ENCODE measurements around the gene C9orf78. TPM values are rescaled to one million over a fixed set of nuclear protein-coding genes. Genes with fewer than 3 reads are reported as not detected.

C9orf78 gene
- total and polyA plus RNA-seq, 2 of the 8 experiments (the other 6 are each of a cell fraction or from before 2014, with no cell fraction given): 17.4 to 40.6 TPM

DNA sequence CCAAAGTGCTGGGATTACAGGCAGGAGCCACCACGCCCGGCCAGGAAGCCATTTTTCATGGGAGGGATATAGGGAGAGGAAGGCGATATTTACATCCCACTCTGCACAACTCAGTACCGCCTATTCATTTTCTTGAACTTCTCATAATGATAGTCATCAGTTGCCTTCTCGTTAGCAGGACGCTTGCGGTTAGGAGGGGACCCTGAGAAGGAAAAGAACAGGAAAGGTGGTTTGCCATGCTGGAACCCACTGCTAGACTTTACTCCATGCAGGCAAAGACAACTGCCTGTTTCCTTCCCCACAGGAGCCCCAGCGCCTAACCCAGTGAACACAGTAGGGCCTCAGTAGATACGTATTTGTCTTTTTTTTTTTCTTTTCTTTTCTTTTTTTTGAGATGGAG is 7.0 kb downstream of the C9orf78 start:
- Histone ChIP-seq H4K20me1 (replicated peaks in 1 of 2; ENCODE audit: control insufficient read depth in 1 of 2, insufficient read depth in 2 of 2, low read length in 2 of 2) (peaks cover 1 to 2% of the 10 kb centered on the region in 2 experiments), H2BK12ac (ENCODE audit: low read depth, low read length) (no peak overlapping the region), H2BK15ac (ENCODE audit: low read length) (no peak overlapping the region), H3K56ac (replicated peaks; ENCODE audit: insufficient read length, low read depth, low read length) (no peak overlapping the region), H3K4me1 (replicated peaks in 1 of 4; ENCODE audit: control insufficient read depth in 3 of 4, insufficient read depth in 4 of 4, low read length in 3 of 4) (peaks cover 0 to 2% (median 0%) of the 10 kb centered on the region in 4 experiments; a peak in 3 of 7 replicates), H3K79me2 (ENCODE audit: control insufficient read depth in 1 of 2, insufficient read depth in 2 of 2, low read length in 2 of 2) (peaks cover 0 to 2% of the 10 kb centered on the region in 2 experiments; a peak in 2 of 4 replicates), H3K18ac (ENCODE audit: extremely low read depth, low read length) (no peak overlapping the region), H4K5ac (ENCODE audit: insufficient read length, low read depth, low read length) (no peak overlapping the region), H3K36me3 (ENCODE audit: control insufficient read depth in 2 of 4, insufficient read depth in 4 of 4, low read length in 3 of 4) (peaks cover 15 to 37% (median 29%) of the 10 kb centered on the region in 4 experiments; a peak in 7 of 8 replicates), H3K9ac (replicated peaks in 1 of 4; ENCODE audit: extremely low read depth in 1 of 4, low read depth in 3 of 4, low read length in 3 of 4) (no peak overlapping the region), H3K4me2 (ENCODE audit: insufficient read depth in 1 of 2, low read depth in 2 of 2, low read length in 2 of 2) (no peak overlapping the region), H3K27ac (ENCODE audit: low read depth, low read length) (no peak overlapping the region), H3K23ac (ENCODE audit: insufficient read length) (no peak overlapping the region), H2AFZ (ENCODE audit: low read length) (no peak overlapping the region), H3K27me3 (replicated peaks in 1 of 4; ENCODE audit: control insufficient read depth in 3 of 4, extremely low read depth in 1 of 4, insufficient read depth in 3 of 4, low read length in 3 of 4) (no peaks in the 10 kb centered on the region; a peak in 1 of 7 replicates), H3K14ac (ENCODE audit: insufficient read length) (no peak overlapping the region), H3K4ac (replicated peaks; ENCODE audit: insufficient read length, low read depth, low read length) (no peak overlapping the region), H2AK5ac (ENCODE audit: low read depth, low read length) (no peak overlapping the region), H2BK5ac (ENCODE audit: low read depth, low read length) (no peak overlapping the region), H3K23me2 (ENCODE audit: low read depth, low read length) (peaks cover 1% of the 10 kb centered on the region; the same call in 1 of the 2 replicates), H3K9me3 (ENCODE audit: insufficient read depth in 2 of 2, low read depth in 1 of 2, low read length in 1 of 2) (no peaks in the 10 kb centered on the region), H3K4me3 (ENCODE audit: extremely low read depth in 1 of 4, insufficient read depth in 2 of 4, low read depth in 3 of 4, low read length in 4 of 4) (no peak overlapping the region), H3K79me1 (ENCODE audit: low read depth, low read length) (no peaks in the 10 kb centered on the region; the same call in 1 of the 2 replicates), H2BK120ac (replicated peaks; ENCODE audit: low read depth, low read length) (no peak overlapping the region), H4K91ac (replicated peaks; ENCODE audit: insufficient read length, low read length) (no peak overlapping the region), H4K8ac (ENCODE audit: extremely low read depth, insufficient read depth, low read length) (no peak overlapping the region), H2BK20ac (ENCODE audit: low read length) (no peak overlapping the region)
- TF ChIP-seq KDM4A (IDR thresholded peaks at IDR 0.05; ENCODE audit: low read depth, low read length, severe bottlenecking) (no peak), RAD21 (IDR thresholded peaks at IDR 0.05 in 1 of 2, conservative IDR thresholded peaks at IDR 0.05 in 1 of 2; ENCODE audit: low read depth in 2 of 2, low read length in 2 of 2) (no peak), E2F6 (IDR thresholded peaks at IDR 0.05) (no peak), EGR1 (IDR thresholded peaks at IDR 0.05; ENCODE audit: borderline replicate concordance, low read depth, low read length) (no peak), TEAD4 (IDR thresholded peaks at IDR 0.05; ENCODE audit: low read depth, low read length) (no peak), CREB1 (IDR thresholded peaks at IDR 0.05) (no peak), SP4 (IDR thresholded peaks at IDR 0.05; ENCODE audit: low read length) (no peak), EP300 (IDR thresholded peaks at IDR 0.05; ENCODE audit: borderline replicate concordance in 1 of 2, low read depth in 2 of 2, low read length in 2 of 2) (no peak), RXRA (IDR thresholded peaks at IDR 0.05; ENCODE audit: insufficient read depth, low read depth, low read length) (no peak), SIX5 (IDR thresholded peaks at IDR 0.05; ENCODE audit: low read depth, low read length) (no peak)
- CTCF ChIA-PET (ENCODE audit: partially characterized antibody): no interaction called here
- POLR2A ChIA-PET (ENCODE audit: partially characterized antibody): no interaction called here
- DNase-seq (ENCODE audit: low read depth in 1 of 2, low spot score in 2 of 2): no peak
- no peak for FAIRE-seq
- 91% methylated on average over 8 of the region's 9 CpGs; no CpG with 5 or more reads in 1 of the 2 experiments for WGBS, 2 experiments (ENCODE audit: extremely low coverage in 1 of 2, insufficient coverage in 1 of 2, insufficient read length in 1 of 2, insufficient replicate concordance in 2 of 2, low coverage in 1 of 2, low lambda C conversion rate in 2 of 2, missing lambda C conversion rate in 1 of 2)
